ENCODE data around the gene IFT172.

- no peak; the same call in 1 of the 2 replicates for TF ChIP-seq CTCF (IDR thresholded peaks at IDR 0.05; ENCODE audit: low read depth, low read length)
- no peak for TF ChIP-seq EZH2phosphoT487 (IDR thresholded peaks at IDR 0.05; ENCODE audit: low read depth)
These were observed 61.7 kb downstream of the IFT172 start for GRCh38 chr2:27427863-27428212.

Measured in OCI-LY3 (cell line).